Upper lobe of left lung (tissue), 6 donors: Measurements from ENCODE around the gene PPIL1. TPM values are rescaled to one million over a fixed set of nuclear protein-coding genes. Genes with fewer than 3 reads are reported as not detected.

Experiments
- ATAC-seq, 2 donors: fragments of 200-7000 bp; cut with Tn5 transposase; one replicate each; pipeline ENCODE4 v1.9.1; 2022; ENCODE audit warnings: mild to moderate bottlenecking in 2 of 2, moderate library complexity in 2 of 2; ENCODE audit not compliant: low FRiP score in 2 of 2
- DNase-seq, 2 donors: peaks; one replicate each; pipeline ENCODE4 v3.0.0-alpha.2; 2019 to 2020
- H3K27ac ChIP-seq, 4 donors: fragments of 200-600 bp; sonication (generic); one replicate each; pipeline ENCODE4 v1.5.1; 2016 to 2019
- H3K27me3 ChIP-seq, 4 donors: fragments of 200-600 bp; sonication (generic); one replicate each; pipeline ENCODE4 v1.5.1; 2017 to 2019
- H3K36me3 ChIP-seq, 4 donors: fragments of 200-600 bp; sonication (generic); one replicate each; pipeline ENCODE4 v1.5.1; 2016 to 2019
- H3K4me1 ChIP-seq, 4 donors: fragments of 200-600 bp; sonication (generic); one replicate each; pipeline ENCODE4 v1.5.1; 2018 to 2019
- H3K4me3 ChIP-seq, 4 donors: fragments of 200-600 bp; sonication (generic); one replicate each; pipeline ENCODE4 v1.5.1; 2017 to 2019; ENCODE audit warnings: mild to moderate bottlenecking in 2 of 4, moderate library complexity in 1 of 4
- H3K9me3 ChIP-seq, 4 donors: fragments of 200-600 bp; sonication (generic); one replicate each; pipeline ENCODE4 v1.5.1; 2018 to 2019
- CTCF ChIP-seq, 6 experiments: fragments of 450-650 bp in 4 of 6; fragments of 200-600 bp in 2 of 6; sonication (generic) in 2 of 6; IDR thresholded peaks; one replicate each; pipeline ENCODE4 v1.5.1; 2016 to 2019; ENCODE audit warnings: antibody characterized with exemption in 6 of 6
- EP300 ChIP-seq, 4 donors: sonication (generic); formaldehyde crosslinking; IDR thresholded peaks; one replicate each; pipeline ENCODE4 v1.5.1; 2017; ENCODE audit warnings: antibody characterized with exemption in 4 of 4, control low read depth in 2 of 4
- POLR2A ChIP-seq, 4 donors: fragments of 450-650 bp; IDR thresholded peaks; one replicate each; pipeline ENCODE4 v1.5.1; 2016 to 2017; ENCODE audit warnings: antibody characterized with exemption in 4 of 4, mild to moderate bottlenecking in 2 of 4
- POLR2AphosphoS5 ChIP-seq, 2 donors: sonication (generic); formaldehyde crosslinking; IDR thresholded peaks; one replicate each; pipeline ENCODE4 v1.5.1; 2017; ENCODE audit warnings: antibody characterized with exemption in 2 of 2
- WGBS, 2 donors: methylation state at CpG; one replicate each; pipeline ENCODE4 v1.1.5; 2017 to 2018; 5-methylcytosine and 5-hydroxymethylcytosine counted together
- total RNA-seq, 6 donors: library from RNA; depleted of rRNA in 4 of 6; stranded (reverse); fragments of >200 nt in 4 of 6; gene quantifications; one replicate each; pipeline versions ENCODE4 v1.1.0 to v1.2.1, GENCODE V29; 2016 to 2021
- donor health status: DM: no; HTN: no; CAD: no; lungs with moderate emphysema.
- donor health status: DM: no; HTN: yes; CAD: no; lungs with severe emphysema.

The PPIL1 gene
- total RNA-seq, 6 donors from 2014 or later: 2.2 to 21.7 (median 11.9) TPM

- no peak overlapping the region for H3K4me3 ChIP-seq
- TF ChIP-seq POLR2AphosphoS5 (IDR thresholded peaks at IDR 0.05) (no peak), POLR2A (IDR thresholded peaks at IDR 0.05) (no peak), EP300 (IDR thresholded peaks at IDR 0.05) (no peak), CTCF (IDR thresholded peaks at IDR 0.05) (no peak)
- H3K36me3 ChIP-seq: no peaks in the 10 kb centered on the region
- no peaks in the 10 kb centered on the region for H3K9me3 ChIP-seq
- WGBS, 2 donors: 96 to 98% methylated on average over 5 of the region's 5 CpGs
- H3K27me3 ChIP-seq: no peaks in the 10 kb centered on the region
- no peaks in the 10 kb centered on the region for H3K4me1 ChIP-seq
- DNase-seq (no peak), ATAC-seq (no peak)
- H3K27ac ChIP-seq: no peak overlapping the region
Observed at GRCh38 chr6:36808634-36809033, 66.0 kb downstream of the PPIL1 start.

- DNase-seq: no peak
- Histone ChIP-seq H3K27ac (no peak overlapping the region), H3K9me3 (no peaks in the 10 kb centered on the region), H3K4me1 (no peaks in the 10 kb centered on the region), H3K4me3 (no peak overlapping the region), H3K27me3 (no peaks in the 10 kb centered on the region), H3K36me3 (no peaks in the 10 kb centered on the region)
- WGBS, 2 donors: 92 to 98% methylated on average over 7 of the region's 7 CpGs
- ATAC-seq: no peak
- TF ChIP-seq CTCF (IDR thresholded peaks at IDR 0.05): no peak
- TF ChIP-seq POLR2AphosphoS5 (IDR thresholded peaks at IDR 0.05): no peak
- TF ChIP-seq EP300 (IDR thresholded peaks at IDR 0.05): no peak
Observed at GRCh38 chr6:36807750-36808149, 66.9 kb downstream of the PPIL1 start.

DNA sequence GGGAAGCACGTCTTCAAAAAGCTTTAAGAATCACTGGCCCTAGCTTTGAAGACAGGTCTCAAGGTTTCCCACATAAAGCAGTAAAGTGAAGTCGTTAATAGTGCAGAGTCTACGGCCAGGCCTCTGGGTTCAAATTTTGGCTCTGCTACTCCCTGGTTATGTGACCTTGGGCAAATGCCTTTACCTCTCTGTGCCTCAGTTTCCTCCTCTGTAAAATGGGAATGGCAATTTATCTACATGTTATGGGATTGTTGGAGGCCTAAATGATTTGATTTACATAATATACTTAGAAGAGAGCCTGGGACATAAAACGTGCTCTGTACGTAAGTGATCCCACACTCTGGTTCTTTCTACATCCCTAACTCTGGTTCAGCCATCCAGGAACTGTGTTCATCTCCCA is 67.5 kb downstream of the PPIL1 start:
- Histone ChIP-seq H3K9me3 (no peaks in the 10 kb centered on the region), H3K27me3 (no peaks in the 10 kb centered on the region)
- TF ChIP-seq POLR2A (IDR thresholded peaks at IDR 0.05) (no peak), CTCF (IDR thresholded peaks at IDR 0.05) (no peak)

GRCh38 chr6:36805917-36806316 is 68.7 kb downstream of the PPIL1 start:
- DNase-seq (no peak), ATAC-seq (no peak)
- Histone ChIP-seq H3K4me3 (no peak overlapping the region), H3K9me3 (no peaks in the 10 kb centered on the region), H3K27ac (no peak overlapping the region), H3K36me3 (no peaks in the 10 kb centered on the region), H3K27me3 (no peaks in the 10 kb centered on the region), H3K4me1 (no peaks in the 10 kb centered on the region)
- 83 to 92% methylated on average over 2 to 3 of the region's 8 CpGs for WGBS, 2 donors
- no peak for TF ChIP-seq EP300 (IDR thresholded peaks at IDR 0.05)

More for the DNA sequence above, 67.5 kb downstream of the PPIL1 start:
- Histone ChIP-seq H3K27ac (no peak overlapping the region), H3K4me1 (no peaks in the 10 kb centered on the region), H3K36me3 (no peaks in the 10 kb centered on the region), H3K4me3 (no peak overlapping the region)
- WGBS, 2 donors: 82 to 90% methylated on average over 5 of the region's 5 CpGs
- no peak for ATAC-seq
- no peak for DNase-seq

- no peaks in the 10 kb centered on the region for H3K36me3 ChIP-seq
- no peaks in the 10 kb centered on the region for H3K9me3 ChIP-seq
- TF ChIP-seq CTCF (IDR thresholded peaks at IDR 0.05): no peak
- no peak for TF ChIP-seq POLR2AphosphoS5 (IDR thresholded peaks at IDR 0.05)
- TF ChIP-seq EP300 (IDR thresholded peaks at IDR 0.05): no peak
- no peak for TF ChIP-seq POLR2A (IDR thresholded peaks at IDR 0.05)
- WGBS, 2 donors: 64 to 66% methylated on average over 6 to 7 of the region's 7 CpGs
- no peak overlapping the region for H3K4me3 ChIP-seq
- no peak overlapping the region for H3K27ac ChIP-seq
- no peak for ATAC-seq
- H3K4me1 ChIP-seq: no peaks in the 10 kb centered on the region
- no peak for DNase-seq
- no peaks in the 10 kb centered on the region for H3K27me3 ChIP-seq
Observed at GRCh38 chr6:36805096-36805797, 69.4 kb downstream of the PPIL1 start.

Other genes with a start within 250 kb of the PPIL1 start
- 100 to 1,000 TPM in 4 of 6 donors, 10 to 100 TPM in 2; 61.8 to 186 (median 127) TPM for gene CDKN1A, start 196.1 kb downstream of the PPIL1 start, total RNA-seq
- 1 to 10 TPM in 3 of 6 donors, under 1 TPM in 3; 0.20 to 3.1 (median 1.2) TPM for gene RAB44, start 177.0 kb downstream of the PPIL1 start, total RNA-seq
- 1 to 10 TPM in 4 of 6 donors, under 1 TPM in 2; 0.89 to 5.4 (median 2.5) TPM for gene CPNE5, start 35.4 kb downstream of the PPIL1 start, total RNA-seq
- 10 to 100 TPM; 22.0 to 60.8 (median 42.5) TPM for gene C6orf89, start 11.1 kb upstream of the PPIL1 start, total RNA-seq
- gene PI16, start 79.9 kb upstream of the PPIL1 start, total RNA-seq: 10 to 100 TPM in 1 of 6 donors, 1 to 10 TPM in 3, under 1 TPM in 1, not detected in 1; 0.44 to 78.9 (median 4.7) TPM
- 100 to 1,000 TPM; 184 to 283 (median 219) TPM for gene MTCH1, start 111.4 kb upstream of the PPIL1 start, total RNA-seq
- 100 to 1,000 TPM in 3 of 6 donors, 10 to 100 TPM in 3; 50.8 to 204 (median 92.3) TPM for gene FGD2, start 130.9 kb upstream of the PPIL1 start, total RNA-seq